Measurements from ENCODE around the gene C13orf46. TPM values are rescaled to one million over a fixed set of nuclear protein-coding genes. Genes with fewer than 3 reads are reported as not detected.

C13orf46 gene
- total RNA-seq, 1 experiment from 2014 or later, result not detected

GRCh38 chr13:113952151-113952982 is 21.5 kb downstream of the C13orf46 start:
- CTCF ChIA-PET, result no interaction called here
- H3K27me3 Mint-ChIP-seq (ENCODE audit: insufficient read depth, unreplicated experiment), result peaks cover 3% of the 10 kb centered on the region
- H3K27ac Mint-ChIP-seq (ENCODE audit: unreplicated experiment), result no peak overlapping the region
- no peaks in the 10 kb centered on the region for H3K4me1 Mint-ChIP-seq (ENCODE audit: low read depth, unreplicated experiment)
- H3K4me3 Mint-ChIP-seq (ENCODE audit: unreplicated experiment), result no peak overlapping the region
- no peak for DNase-seq
- no peak for TF ChIP-seq CTCF (IDR thresholded peaks at IDR 0.05; ENCODE audit: insufficient read depth in 1 of 2, low read depth in 1 of 2, low read length in 1 of 2, severe bottlenecking in 1 of 2, unreplicated experiment in 1 of 2)
- POLR2A ChIA-PET, result no interaction called here
- no TSS peak for BruUV-seq (replicated peaks)
- intact Hi-C loops (cut with micrococcal nuclease; ENCODE audit: unreplicated experiment), result no loop called here
- Histone ChIP-seq H3K36me3 (ENCODE audit: control insufficient read depth, insufficient read depth, low read length) (no peaks in the 10 kb centered on the region), H3K4me1 (peaks cover 8% of the 10 kb centered on the region; the same call in 1 of the 2 replicates), H3K27me3 (replicated peaks; ENCODE audit: control insufficient read depth, insufficient read depth, low read length) (no peaks in the 10 kb centered on the region), H3K4me3 (ENCODE audit: low read depth, low read length) (no peak overlapping the region), H3K9me3 (no peaks in the 10 kb centered on the region)
- peaks cover 29% of the 10 kb centered on the region for H3K9me3 Mint-ChIP-seq (ENCODE audit: unreplicated experiment)
- H3K36me3 Mint-ChIP-seq (ENCODE audit: insufficient read depth, unreplicated experiment), result peaks cover 15% of the 10 kb centered on the region

- DNase-seq, result peak; percentile 70 to 73
- H3K36me3 Mint-ChIP-seq (ENCODE audit: insufficient read depth, unreplicated experiment), result peaks cover 14% of the 10 kb centered on the region
- no peak overlapping the region for H3K4me3 Mint-ChIP-seq (ENCODE audit: unreplicated experiment)
- ChIA-PET CTCF (no interaction called here), POLR2A (no interaction called here)
- intact Hi-C loops (cut with micrococcal nuclease; ENCODE audit: unreplicated experiment), result no loop called here
- Histone ChIP-seq H3K27me3 (replicated peaks; ENCODE audit: control insufficient read depth, insufficient read depth, low read length) (no peaks in the 10 kb centered on the region), H3K4me3 (ENCODE audit: low read depth, low read length) (no peak overlapping the region), H3K4me1 (peaks cover 8% of the 10 kb centered on the region; the same call in 1 of the 2 replicates), H3K9me3 (no peaks in the 10 kb centered on the region), H3K36me3 (ENCODE audit: control insufficient read depth, insufficient read depth, low read length) (no peaks in the 10 kb centered on the region)
- no peak overlapping the region for H3K27ac Mint-ChIP-seq (ENCODE audit: unreplicated experiment)
- peak; percentile 51 to 62 for TF ChIP-seq CTCF (IDR thresholded peaks at IDR 0.05; ENCODE audit: insufficient read depth in 1 of 2, low read depth in 1 of 2, low read length in 1 of 2, severe bottlenecking in 1 of 2, unreplicated experiment in 1 of 2)
- H3K27me3 Mint-ChIP-seq (ENCODE audit: insufficient read depth, unreplicated experiment), result peaks cover 3% of the 10 kb centered on the region
- no TSS peak for BruUV-seq (replicated peaks)
- H3K4me1 Mint-ChIP-seq (ENCODE audit: low read depth, unreplicated experiment), result no peaks in the 10 kb centered on the region
- peaks cover 22% of the 10 kb centered on the region for H3K9me3 Mint-ChIP-seq (ENCODE audit: unreplicated experiment)
Measured at GRCh38 chr13:113951246-113951999, 22.5 kb downstream of the C13orf46 start.

- CTCF ChIA-PET, result no interaction called here
- Histone ChIP-seq H3K9me3 (no peaks in the 10 kb centered on the region), H3K4me1 (peaks cover 8% of the 10 kb centered on the region; the same call in 1 of the 2 replicates), H3K4me3 (ENCODE audit: low read depth, low read length) (no peak overlapping the region), H3K27me3 (replicated peaks; ENCODE audit: control insufficient read depth, insufficient read depth, low read length) (no peaks in the 10 kb centered on the region), H3K36me3 (ENCODE audit: control insufficient read depth, insufficient read depth, low read length) (no peaks in the 10 kb centered on the region)
- H3K4me1 Mint-ChIP-seq (ENCODE audit: low read depth, unreplicated experiment), result no peaks in the 10 kb centered on the region
- H3K4me3 Mint-ChIP-seq (ENCODE audit: unreplicated experiment), result no peak overlapping the region
- H3K36me3 Mint-ChIP-seq (ENCODE audit: insufficient read depth, unreplicated experiment), result peaks cover 8% of the 10 kb centered on the region
- H3K27ac Mint-ChIP-seq (ENCODE audit: unreplicated experiment), result no peak overlapping the region
- TF ChIP-seq CTCF (IDR thresholded peaks at IDR 0.05; ENCODE audit: insufficient read depth in 1 of 2, low read depth in 1 of 2, low read length in 1 of 2, severe bottlenecking in 1 of 2, unreplicated experiment in 1 of 2), result no peak
- no TSS peak for BruUV-seq (replicated peaks)
- no peak for DNase-seq
- peaks cover 14% of the 10 kb centered on the region for H3K9me3 Mint-ChIP-seq (ENCODE audit: unreplicated experiment)
- no peaks in the 10 kb centered on the region for H3K27me3 Mint-ChIP-seq (ENCODE audit: insufficient read depth, unreplicated experiment)
- POLR2A ChIA-PET, result no interaction called here
- intact Hi-C loops (cut with micrococcal nuclease; ENCODE audit: unreplicated experiment), result no loop called here
Measured at GRCh38 chr13:113950451-113951245, 23.2 kb downstream of the C13orf46 start.
